Mucosa of descending colon (tissue), 3 donors: ENCODE results near the gene TAGLN. TPM values are rescaled to one million over a fixed set of nuclear protein-coding genes. Genes with fewer than 3 reads are reported as not detected.

Source experiments
- ATAC-seq: fragments of 200-7000 bp; cut with Tn5 transposase; one replicate; pipeline ENCODE4 v1.9.1; 2020; ENCODE audit warnings: mild to moderate bottlenecking, moderate library complexity
- DNase-seq, 3 donors: peaks; one replicate each; pipeline ENCODE4 v3.0.0-alpha.2; 2020
- H3K36me3 ChIP-seq: fragments of 200-600 bp; one replicate; pipeline ENCODE4 v1.8.0; 2021; ENCODE audit warnings: low read depth, mild to moderate bottlenecking
- H3K4me1 ChIP-seq: fragments of 200-600 bp; one replicate; pipeline ENCODE4 v1.8.0; 2021; ENCODE audit warnings: low read depth, mild to moderate bottlenecking
- H3K4me3 ChIP-seq: fragments of 200-600 bp; one replicate; pipeline ENCODE4 v1.8.0; 2021; ENCODE audit warnings: mild to moderate bottlenecking
- H3K9me3 ChIP-seq: fragments of 200-600 bp; one replicate; pipeline ENCODE4 v1.8.0; 2021; ENCODE audit warnings: mild to moderate bottlenecking
- intact Hi-C, 2 donors: fragments of 100-400 bp; cut with DNase I in 1 of 2; cut with micrococcal nuclease in 1 of 2; formaldehyde crosslinking; loops; one replicate each; pipeline versions ENCODE4 v1.11.0 to v1.11.1; 2022; cut with DNase I, micrococcal nuclease
- total RNA-seq, 3 donors: library from RNA; stranded (reverse); fragmentation: NEBNext Ultra II Directional in 2 of 3; extraction: Animal tissue kit (Norgen Biotek cat#: 25700) in 2 of 3; gene quantifications; one replicate each; pipeline versions ENCODE4 v1.2.1 to v1.2.4, GENCODE V29; 2021 to 2023
- TF ChIP-seq, protein P1 (sequence below): fragments of 200-600 bp; IDR thresholded peaks from one replicate; pipeline ENCODE4 v1.8.0; 2022; ENCODE audit warnings: antibody characterized with exemption, mild to moderate bottlenecking
- donor health status: DM: no; HTN: no; CAD: no; lungs with moderate emphysema.
- donor health status: DM: no; HTN: no; CAD: no.
- donor health status: DM: no; HTN: yes; CAD: no.

TAGLN gene
- total RNA-seq, 3 donors from 2014 or later = 126 to 3,893 (median 593) TPM

- DNase-seq (no peak), ATAC-seq (no peak)
- Histone ChIP-seq H3K36me3 (no peaks in the 10 kb centered on the region), H3K4me3 (no peak overlapping the region), H3K9me3 (no peaks in the 10 kb centered on the region), H3K4me1 (peaks cover 56% of the 10 kb centered on the region)
- intact Hi-C loops = no loop called here
- TF ChIP-seq, protein P1, sequence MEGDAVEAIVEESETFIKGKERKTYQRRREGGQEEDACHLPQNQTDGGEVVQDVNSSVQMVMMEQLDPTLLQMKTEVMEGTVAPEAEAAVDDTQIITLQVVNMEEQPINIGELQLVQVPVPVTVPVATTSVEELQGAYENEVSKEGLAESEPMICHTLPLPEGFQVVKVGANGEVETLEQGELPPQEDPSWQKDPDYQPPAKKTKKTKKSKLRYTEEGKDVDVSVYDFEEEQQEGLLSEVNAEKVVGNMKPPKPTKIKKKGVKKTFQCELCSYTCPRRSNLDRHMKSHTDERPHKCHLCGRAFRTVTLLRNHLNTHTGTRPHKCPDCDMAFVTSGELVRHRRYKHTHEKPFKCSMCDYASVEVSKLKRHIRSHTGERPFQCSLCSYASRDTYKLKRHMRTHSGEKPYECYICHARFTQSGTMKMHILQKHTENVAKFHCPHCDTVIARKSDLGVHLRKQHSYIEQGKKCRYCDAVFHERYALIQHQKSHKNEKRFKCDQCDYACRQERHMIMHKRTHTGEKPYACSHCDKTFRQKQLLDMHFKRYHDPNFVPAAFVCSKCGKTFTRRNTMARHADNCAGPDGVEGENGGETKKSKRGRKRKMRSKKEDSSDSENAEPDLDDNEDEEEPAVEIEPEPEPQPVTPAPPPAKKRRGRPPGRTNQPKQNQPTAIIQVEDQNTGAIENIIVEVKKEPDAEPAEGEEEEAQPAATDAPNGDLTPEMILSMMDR = no peak
Observed at GRCh38 chr11:117225553-117226170, 26.5 kb downstream of the TAGLN start.

DNA sequence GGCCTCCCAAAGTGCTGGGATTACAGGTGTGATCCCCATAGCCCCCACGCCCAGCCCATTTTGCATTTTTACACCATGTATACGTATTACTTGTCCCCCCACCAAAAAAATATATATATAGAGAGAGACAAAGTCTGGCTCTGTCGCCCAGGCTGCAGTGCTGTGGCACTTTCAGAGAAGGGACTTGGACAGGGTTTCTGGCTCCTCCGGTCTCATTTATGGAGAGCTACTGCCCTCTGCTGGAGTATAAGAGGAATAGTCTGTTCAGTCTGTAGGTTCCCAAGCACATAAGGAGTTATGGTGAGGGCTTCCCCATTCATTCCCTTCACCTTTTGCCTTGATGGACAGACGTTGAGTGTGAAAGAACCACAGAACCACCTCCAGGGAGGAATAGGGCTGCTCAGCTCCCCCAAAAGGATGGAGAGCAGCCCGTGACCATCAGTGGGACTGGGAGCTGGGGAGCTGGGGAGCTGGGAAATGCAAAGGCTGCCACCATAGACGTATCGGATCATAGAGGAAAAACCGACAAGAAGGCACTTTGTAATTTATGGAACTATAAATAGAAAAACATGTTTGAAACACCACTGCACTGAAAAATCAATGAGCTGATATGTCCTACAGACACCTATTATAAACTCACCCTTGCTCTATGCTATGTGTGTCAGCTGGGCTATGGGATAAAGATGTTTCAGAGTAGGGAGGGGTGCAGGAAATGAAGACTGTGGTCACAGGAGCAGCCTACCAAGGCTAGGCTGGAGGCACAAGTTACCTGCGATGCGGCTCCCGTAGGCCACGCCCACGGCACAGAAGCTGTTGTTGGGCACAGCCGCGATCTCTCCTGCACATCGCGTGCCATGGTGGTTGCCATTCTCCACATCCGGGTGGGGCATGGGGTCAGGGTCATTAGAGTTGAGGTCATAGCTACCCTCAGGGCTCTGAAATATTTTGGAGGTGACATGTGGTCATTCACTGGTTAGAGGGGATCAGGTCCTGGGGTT lies 27.5 kb downstream of the TAGLN start:
- intact Hi-C loops = no loop called here
- no peaks in the 10 kb centered on the region for H3K9me3 ChIP-seq
- H3K36me3 ChIP-seq = no peaks in the 10 kb centered on the region
- peaks cover 45% of the 10 kb centered on the region for H3K4me1 ChIP-seq
- H3K4me3 ChIP-seq = no peak overlapping the region
- no peak for DNase-seq
- ATAC-seq = peak; percentile 69
- TF ChIP-seq, protein P1 = peak; percentile 47

DNA sequence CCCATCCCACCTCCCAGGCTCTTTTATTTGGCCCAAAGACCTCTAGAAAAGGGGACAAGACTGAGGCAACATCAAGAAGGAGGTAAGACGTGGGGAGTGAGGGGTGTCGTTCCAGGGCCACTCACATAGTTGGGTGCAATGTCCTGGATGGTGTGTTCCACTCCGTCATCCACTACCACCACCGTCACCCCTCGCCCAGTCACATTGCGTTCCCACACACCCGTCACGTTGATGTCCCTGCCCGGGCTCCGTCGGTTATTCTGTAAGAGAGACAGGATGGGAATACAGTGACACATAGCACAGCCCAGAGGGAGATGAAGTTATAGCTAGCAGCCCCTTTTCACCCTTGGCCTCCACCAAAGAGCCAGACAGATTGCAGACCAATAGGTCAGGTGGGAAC lies 28.9 kb downstream of the TAGLN start:
- peaks cover 35% of the 10 kb centered on the region for H3K4me1 ChIP-seq
- DNase-seq (no peak), ATAC-seq (no peak)
- no peaks in the 10 kb centered on the region for H3K9me3 ChIP-seq
- intact Hi-C loops = no loop called here
- H3K4me3 ChIP-seq = no peak overlapping the region
- no peaks in the 10 kb centered on the region for H3K36me3 ChIP-seq
- TF ChIP-seq, protein P1 = no peak

DNA sequence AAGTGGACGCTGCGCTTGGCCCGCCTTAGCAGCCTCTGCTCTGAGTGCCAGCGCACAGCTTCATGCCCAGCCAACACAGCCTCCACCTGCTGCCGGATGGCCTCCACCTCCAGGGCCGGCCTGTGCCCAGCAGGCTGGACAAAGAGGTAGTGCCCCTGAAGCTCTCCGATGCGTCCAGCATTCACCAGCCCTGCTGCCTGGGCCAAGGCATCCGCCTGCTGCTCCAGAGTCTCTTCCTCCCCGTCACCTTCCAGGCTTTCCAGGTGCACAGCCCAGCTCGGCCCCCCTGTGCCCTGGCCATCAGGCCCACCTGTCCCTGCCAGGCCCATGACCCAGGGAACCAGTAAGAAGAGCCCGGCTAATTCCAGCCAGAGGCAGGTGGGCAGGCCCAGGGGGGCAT lies 30.2 kb downstream of the TAGLN start:
- intact Hi-C loops = no loop called here
- Histone ChIP-seq H3K4me3 (no peak overlapping the region), H3K9me3 (no peaks in the 10 kb centered on the region), H3K4me1 (peaks cover 36% of the 10 kb centered on the region), H3K36me3 (no peaks in the 10 kb centered on the region)
- no peak for ATAC-seq
- TF ChIP-seq, protein P1 = no peak
- no peak for DNase-seq

DNA sequence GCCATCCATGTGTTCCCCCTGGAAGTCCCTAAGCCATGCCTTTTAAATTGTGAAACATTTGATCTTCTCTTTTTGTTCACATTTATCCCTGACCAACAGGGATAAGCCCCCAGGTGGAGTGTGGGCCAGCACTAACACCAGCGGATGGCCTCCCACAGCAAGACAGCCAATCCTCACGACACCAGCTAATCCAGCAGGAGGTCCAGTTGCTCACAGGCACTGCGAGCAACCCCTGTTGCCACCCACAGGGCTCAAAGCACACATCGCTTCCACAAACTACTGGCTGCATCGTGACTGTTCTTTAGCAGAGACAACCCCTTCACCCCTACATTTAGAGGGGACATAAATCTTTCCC lies 30.7 kb downstream of the TAGLN start:
- DNase-seq (no peak), ATAC-seq (no peak)
- TF ChIP-seq, protein P1 = no peak
- intact Hi-C loops = no loop called here
- H3K4me1 ChIP-seq = peaks cover 32% of the 10 kb centered on the region
- H3K9me3 ChIP-seq = no peaks in the 10 kb centered on the region
- H3K36me3 ChIP-seq = no peaks in the 10 kb centered on the region
- H3K4me3 ChIP-seq = no peak overlapping the region
